GM12873 (cell line): Measurements from ENCODE around the gene HDAC11.

ENCODE experiments used
- TF ChIP-seq, protein P1 (sequence below): IDR thresholded peaks from 2 replicates; pipeline ENCODE4 v1.5.1; 2012; ENCODE audit warnings: low read depth, mild to moderate bottlenecking, moderate library complexity, low read length, control low read depth; ENCODE audit not compliant: insufficient read depth; ENCODE audit errors: missing control alignments

Gene HDAC11

GRCh38 chr3:13498354-13499060 lies 18.4 kb downstream of the HDAC11 start:
- TF ChIP-seq, protein P1, sequence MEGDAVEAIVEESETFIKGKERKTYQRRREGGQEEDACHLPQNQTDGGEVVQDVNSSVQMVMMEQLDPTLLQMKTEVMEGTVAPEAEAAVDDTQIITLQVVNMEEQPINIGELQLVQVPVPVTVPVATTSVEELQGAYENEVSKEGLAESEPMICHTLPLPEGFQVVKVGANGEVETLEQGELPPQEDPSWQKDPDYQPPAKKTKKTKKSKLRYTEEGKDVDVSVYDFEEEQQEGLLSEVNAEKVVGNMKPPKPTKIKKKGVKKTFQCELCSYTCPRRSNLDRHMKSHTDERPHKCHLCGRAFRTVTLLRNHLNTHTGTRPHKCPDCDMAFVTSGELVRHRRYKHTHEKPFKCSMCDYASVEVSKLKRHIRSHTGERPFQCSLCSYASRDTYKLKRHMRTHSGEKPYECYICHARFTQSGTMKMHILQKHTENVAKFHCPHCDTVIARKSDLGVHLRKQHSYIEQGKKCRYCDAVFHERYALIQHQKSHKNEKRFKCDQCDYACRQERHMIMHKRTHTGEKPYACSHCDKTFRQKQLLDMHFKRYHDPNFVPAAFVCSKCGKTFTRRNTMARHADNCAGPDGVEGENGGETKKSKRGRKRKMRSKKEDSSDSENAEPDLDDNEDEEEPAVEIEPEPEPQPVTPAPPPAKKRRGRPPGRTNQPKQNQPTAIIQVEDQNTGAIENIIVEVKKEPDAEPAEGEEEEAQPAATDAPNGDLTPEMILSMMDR = no peak

DNA sequence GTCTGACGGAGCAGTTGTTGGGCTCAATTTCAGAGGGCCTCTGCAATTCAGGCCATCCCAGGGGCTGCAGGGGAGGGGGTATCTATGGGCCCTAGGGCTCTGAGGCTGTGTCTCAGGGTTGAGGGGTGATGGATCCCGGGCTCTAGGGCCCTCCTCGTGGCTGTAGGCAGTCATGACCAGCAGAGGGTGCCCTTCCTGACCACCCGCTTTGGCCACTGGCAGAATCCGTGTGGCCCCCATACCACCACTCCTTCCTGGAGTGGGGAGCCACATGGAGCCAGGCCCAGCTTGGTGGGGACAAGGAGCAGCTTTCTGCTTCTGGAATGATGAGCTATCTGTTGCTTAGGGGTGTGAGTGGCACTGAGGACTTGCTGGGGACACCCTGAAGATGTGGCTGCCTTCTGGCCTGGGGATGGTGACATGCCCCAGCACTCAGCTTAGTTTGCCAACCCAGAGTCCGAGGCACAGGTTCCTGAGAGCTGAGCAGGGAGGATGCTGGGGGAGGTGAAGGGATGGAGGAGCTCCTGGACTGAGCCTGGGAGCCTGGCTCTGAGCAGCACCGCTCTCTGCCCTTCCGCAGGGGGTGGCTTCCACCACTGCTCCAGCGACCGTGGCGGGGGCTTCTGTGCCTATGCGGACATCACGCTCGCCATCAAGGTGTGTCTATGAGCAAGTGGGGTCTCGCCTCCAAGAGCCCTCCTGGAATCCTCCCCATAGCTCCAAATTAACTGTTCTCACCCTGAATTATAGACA lies 20.2 kb downstream of the HDAC11 start:
- TF ChIP-seq, protein P1 = peak; percentile 68

DNA sequence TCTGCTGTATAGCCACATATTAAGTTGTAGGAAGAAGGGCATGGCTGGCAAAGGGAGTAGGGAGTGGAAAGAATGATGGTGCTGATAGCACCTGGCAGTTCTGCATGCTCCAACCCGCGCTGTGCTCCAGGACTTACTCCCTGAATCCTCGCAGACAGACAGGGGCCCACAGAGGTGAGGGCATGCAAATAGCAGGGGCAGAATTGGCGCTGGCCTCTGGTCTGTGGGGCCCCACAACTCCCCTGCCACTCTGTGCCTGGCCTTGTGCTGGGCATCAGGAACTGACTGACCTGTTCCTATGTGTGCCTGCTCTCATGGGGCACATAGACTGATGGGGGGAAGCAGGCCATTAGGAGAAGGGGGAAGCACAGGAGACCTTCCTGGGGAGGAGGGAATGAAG lies 20.9 kb downstream of the HDAC11 start:
- TF ChIP-seq, protein P1 = no peak

DNA sequence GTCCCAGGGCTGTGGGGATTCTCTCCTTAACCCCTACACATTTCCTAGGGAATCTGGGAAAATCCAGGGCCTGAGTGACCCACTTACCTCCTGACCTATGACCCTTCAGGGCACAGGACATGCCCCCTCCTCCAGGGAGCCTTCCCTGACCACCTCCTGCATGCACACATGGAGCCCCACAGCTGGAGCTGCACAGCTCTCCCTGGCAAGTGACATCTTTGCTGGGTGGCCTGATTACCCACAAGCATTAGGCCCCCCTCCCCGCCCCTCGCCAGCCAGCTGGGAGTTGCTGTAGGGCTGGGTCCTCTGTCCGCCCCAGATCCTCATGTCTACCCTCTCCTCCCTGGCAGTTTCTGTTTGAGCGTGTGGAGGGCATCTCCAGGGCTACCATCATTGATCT lies 21.4 kb downstream of the HDAC11 start:
- TF ChIP-seq, protein P1 = no peak

DNA sequence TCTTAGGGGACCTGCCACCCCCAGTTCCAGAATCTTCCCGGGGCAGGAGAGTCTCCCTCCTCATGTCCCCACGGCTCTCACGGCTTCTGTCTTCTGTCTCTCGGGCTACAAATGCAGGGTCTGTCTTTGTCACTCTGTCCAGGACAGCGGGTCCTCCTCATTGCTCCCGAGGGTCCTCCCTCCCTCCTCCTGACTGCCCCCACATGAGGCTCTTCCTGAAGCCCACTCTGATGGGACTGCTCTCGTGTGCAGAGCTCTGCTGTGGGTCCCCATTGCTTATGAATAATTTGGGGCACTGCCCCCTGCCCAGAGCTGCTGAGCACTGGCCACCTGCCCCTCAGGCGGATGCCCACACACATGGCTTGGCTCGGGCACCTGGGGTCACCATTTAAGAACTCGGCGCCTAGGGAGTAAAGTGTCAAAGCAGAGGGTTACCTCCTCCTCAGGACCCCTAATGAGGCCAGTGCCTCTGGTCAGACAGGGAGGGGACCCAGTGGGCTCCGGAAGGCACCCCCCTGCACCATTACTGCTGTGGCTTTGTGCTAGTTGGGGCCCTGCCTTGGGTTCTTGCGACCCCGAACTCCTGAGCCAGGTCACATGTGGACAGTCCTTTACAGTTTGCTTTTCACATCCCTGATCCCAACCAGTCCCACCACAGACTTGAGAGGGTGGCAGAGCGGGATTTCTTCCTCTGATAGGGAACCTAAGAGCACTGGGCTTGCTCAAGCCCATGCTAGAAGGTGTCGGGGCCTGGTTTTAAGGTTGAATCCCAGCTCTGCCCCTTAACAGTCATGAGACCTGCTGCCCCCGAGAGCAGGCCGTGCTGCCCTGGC lies 22.1 kb downstream of the HDAC11 start:
- TF ChIP-seq, protein P1 = no peak

GRCh38 chr3:13502791-13503060 lies 22.6 kb downstream of the HDAC11 start:
- TF ChIP-seq, protein P1 = no peak
